Glutamatergic neuron (in vitro differentiated cells): ENCODE measurements around the gene SRRM3. TPM values are rescaled to one million over a fixed set of nuclear protein-coding genes. Genes with fewer than 3 reads are reported as not detected.

Source experiments
- DNase-seq: peaks from one replicate; pipeline ENCODE4 v3.0.0; 2022
- H3K27ac Mint-ChIP-seq: one replicate; pipeline ENCODE4 v1.8.0; 2020; ENCODE audit warnings: mild to moderate bottlenecking, mixed read lengths, inconsistent platforms; ENCODE audit not compliant: unreplicated experiment
- H3K27me3 Mint-ChIP-seq: one replicate; pipeline ENCODE4 v1.8.0; 2020; ENCODE audit warnings: mild to moderate bottlenecking, moderate library complexity, mixed read lengths, inconsistent platforms; ENCODE audit not compliant: unreplicated experiment
- H3K36me3 Mint-ChIP-seq: one replicate; pipeline ENCODE4 v1.8.0; 2020; ENCODE audit warnings: mild to moderate bottlenecking, mixed read lengths, inconsistent platforms; ENCODE audit not compliant: unreplicated experiment
- H3K4me1 Mint-ChIP-seq: one replicate; pipeline ENCODE4 v1.8.0; 2020; ENCODE audit warnings: mild to moderate bottlenecking, low read depth, mixed read lengths, inconsistent platforms; ENCODE audit not compliant: unreplicated experiment
- H3K4me3 Mint-ChIP-seq: one replicate; pipeline ENCODE4 v1.8.0; 2020; ENCODE audit warnings: mild to moderate bottlenecking, mixed read lengths, inconsistent platforms; ENCODE audit not compliant: unreplicated experiment
- H3K9me3 Mint-ChIP-seq: one replicate; pipeline ENCODE4 v1.8.0; 2020; ENCODE audit warnings: mild to moderate bottlenecking, moderate library complexity, mixed read lengths, inconsistent platforms; ENCODE audit not compliant: unreplicated experiment
- total RNA-seq: library from RNA; stranded (reverse); fragmentation: NEBNext Ultra II Directional; extraction: Animal tissue kit (Norgen Biotek cat#: 25700); gene quantifications from one replicate; pipeline ENCODE4 v1.2.1, GENCODE V29; 2021; ENCODE audit not compliant: unreplicated experiment
- TF ChIP-seq, protein P1 (sequence below): fragments of 200-600 bp; sonication (generic); IDR thresholded peaks from one replicate; pipeline ENCODE4 v1.5.0; 2021; ENCODE audit not compliant: partially characterized antibody, unreplicated experiment

The SRRM3 gene
- total RNA-seq, 1 donor from 2014 or later = 154 TPM

DNA sequence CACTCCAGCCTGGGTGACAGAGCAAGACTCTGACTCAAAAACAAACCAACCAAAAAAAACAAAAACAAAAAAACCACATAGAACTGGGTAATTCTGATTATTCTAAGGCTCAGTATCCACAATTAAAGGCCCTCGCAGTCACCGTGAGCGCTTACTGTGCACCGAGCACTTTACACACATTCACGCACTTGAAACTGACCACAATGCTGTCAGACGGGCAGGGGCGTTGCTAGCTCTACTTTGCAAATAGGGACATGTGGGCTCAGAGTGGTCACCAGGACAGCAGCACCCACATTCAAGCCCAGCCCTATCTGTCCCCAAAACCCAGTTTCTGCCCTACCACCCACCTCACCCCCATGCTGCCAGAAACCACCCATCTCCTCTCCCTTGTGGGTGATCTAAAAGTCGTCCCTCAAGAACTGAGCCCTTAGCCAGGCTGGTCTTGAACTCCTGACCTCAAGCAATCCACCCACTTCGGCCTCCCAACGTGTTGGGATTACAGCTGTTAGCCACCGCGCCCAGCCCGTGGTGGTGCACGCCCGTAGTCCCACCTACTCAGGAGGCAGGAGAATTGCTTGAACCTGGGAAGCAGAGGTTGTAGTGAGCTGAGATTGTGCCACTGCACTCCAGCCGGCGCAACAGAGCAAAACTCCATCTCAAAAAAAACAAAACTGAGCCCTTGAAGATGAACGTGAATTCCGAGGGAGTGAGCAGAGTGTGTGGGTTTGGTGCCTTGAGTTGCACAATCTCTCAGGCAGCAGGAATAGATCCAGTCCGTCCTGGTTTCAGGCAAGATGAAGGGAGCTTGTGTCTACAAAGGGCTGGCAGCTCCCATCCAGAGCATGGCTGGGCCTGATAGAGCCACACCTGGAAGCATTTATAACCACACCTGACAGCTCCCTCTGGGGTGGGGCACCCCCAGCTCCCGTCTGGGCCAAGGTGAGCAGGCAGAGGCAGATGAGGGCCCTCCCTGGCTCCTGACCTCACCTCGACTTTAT is 95.3 kb downstream of the SRRM3 start:
- H3K27ac Mint-ChIP-seq = no peak overlapping the region

DNA sequence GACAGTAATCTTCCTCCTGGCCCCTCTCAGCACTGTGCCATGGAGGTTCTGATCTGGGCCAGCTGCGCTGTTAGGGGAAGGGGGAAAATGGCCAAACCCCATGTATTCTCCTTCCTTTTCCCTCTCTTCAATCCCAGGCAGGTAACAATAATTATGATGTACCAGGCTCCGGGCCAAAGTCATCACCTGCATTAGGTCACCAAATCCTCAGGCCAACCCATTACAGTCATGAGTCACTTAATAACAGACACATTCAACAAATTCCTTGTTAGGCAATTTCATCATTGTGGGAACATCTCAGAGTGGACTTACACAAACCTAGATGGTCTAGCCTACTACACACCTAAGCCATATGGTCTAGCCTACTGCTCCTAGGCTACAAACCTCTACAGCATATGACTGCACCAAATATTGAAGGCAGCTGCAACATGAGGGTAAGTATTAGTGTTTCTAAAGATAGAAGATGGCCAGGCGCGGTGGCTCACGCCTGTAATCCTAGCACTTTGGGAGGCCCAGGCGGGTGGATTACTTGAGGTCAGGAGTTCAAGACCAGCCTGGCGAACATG is 98.6 kb downstream of the SRRM3 start:
- Mint-ChIP-seq H3K27me3 (peaks cover 8% of the 10 kb centered on the region), H3K9me3 (peaks cover 6% of the 10 kb centered on the region), H3K36me3 (no peaks in the 10 kb centered on the region), H3K4me1 (no peaks in the 10 kb centered on the region), H3K4me3 (no peak overlapping the region), H3K27ac (no peak overlapping the region)
- no peak for DNase-seq
- TF ChIP-seq, protein P1, sequence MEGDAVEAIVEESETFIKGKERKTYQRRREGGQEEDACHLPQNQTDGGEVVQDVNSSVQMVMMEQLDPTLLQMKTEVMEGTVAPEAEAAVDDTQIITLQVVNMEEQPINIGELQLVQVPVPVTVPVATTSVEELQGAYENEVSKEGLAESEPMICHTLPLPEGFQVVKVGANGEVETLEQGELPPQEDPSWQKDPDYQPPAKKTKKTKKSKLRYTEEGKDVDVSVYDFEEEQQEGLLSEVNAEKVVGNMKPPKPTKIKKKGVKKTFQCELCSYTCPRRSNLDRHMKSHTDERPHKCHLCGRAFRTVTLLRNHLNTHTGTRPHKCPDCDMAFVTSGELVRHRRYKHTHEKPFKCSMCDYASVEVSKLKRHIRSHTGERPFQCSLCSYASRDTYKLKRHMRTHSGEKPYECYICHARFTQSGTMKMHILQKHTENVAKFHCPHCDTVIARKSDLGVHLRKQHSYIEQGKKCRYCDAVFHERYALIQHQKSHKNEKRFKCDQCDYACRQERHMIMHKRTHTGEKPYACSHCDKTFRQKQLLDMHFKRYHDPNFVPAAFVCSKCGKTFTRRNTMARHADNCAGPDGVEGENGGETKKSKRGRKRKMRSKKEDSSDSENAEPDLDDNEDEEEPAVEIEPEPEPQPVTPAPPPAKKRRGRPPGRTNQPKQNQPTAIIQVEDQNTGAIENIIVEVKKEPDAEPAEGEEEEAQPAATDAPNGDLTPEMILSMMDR = no peak

More for the DNA sequence above, 95.3 kb downstream of the SRRM3 start:
- Mint-ChIP-seq H3K4me1 (peaks cover 12% of the 10 kb centered on the region), H3K36me3 (peaks cover 3% of the 10 kb centered on the region), H3K9me3 (peaks cover 13% of the 10 kb centered on the region), H3K4me3 (no peak overlapping the region), H3K27me3 (peaks cover 7% of the 10 kb centered on the region)
- no peak for DNase-seq
- TF ChIP-seq, protein P1 = no peak

DNA sequence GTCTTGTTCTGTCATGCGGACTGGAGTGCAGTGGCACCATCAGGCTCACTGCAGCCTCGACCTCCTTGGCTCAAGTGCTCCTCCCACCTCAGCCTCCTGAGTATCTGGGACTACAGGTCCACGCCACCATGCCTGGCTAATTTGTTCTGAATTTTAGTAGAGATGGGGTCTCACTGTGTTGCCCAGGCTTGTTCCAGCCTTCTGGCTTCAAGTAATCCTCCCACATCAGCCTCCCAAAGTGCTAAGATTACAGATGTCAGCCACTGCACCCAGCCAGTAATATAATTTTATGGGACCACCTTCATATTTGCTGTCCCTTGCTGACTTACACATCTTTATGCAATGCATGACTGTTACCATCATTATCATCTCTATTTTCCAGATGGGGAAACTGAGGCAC is 99.3 kb downstream of the SRRM3 start:
- no peak for DNase-seq
- Mint-ChIP-seq H3K4me1 (no peaks in the 10 kb centered on the region), H3K27ac (no peak overlapping the region), H3K9me3 (peaks cover 6% of the 10 kb centered on the region), H3K27me3 (peaks cover 8% of the 10 kb centered on the region), H3K4me3 (no peak overlapping the region), H3K36me3 (no peaks in the 10 kb centered on the region)
- TF ChIP-seq, protein P1 = no peak

DNA sequence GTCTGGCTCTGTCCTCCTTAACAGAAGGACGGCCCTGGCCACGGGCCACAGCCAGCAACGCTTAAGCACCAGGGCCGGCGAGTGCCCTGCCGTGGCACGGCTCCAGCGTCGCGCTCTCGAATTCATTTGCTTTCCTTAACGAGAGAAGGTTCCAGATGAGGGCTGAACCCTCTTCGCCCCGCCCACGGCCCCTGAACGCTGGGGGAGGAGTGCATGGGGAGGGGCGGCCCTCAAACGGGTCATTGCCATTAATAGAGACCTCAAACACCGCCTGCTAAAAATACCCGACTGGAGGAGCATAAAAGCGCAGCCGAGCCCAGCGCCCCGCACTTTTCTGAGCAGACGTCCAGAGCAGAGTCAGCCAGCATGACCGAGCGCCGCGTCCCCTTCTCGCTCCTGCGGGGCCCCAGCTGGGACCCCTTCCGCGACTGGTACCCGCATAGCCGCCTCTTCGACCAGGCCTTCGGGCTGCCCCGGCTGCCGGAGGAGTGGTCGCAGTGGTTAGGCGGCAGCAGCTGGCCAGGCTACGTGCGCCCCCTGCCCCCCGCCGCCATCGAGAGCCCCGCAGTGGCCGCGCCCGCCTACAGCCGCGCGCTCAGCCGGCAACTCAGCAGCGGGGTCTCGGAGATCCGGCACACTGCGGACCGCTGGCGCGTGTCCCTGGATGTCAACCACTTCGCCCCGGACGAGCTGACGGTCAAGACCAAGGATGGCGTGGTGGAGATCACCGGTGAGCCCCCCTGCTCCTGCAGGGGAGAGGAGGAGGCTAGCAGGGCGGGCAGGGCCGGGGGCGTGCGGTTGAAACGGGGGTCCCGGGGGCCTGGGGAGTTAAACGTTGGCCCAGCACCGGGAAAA is 100.9 kb downstream of the SRRM3 start, which contains the start of gene HSPB1:
TSS of gene HSPB1 (plus strand) at position 327 of the 855 bp plus-strand sequence. CDS start at position 367, 40 bp downstream.
- H3K27me3 Mint-ChIP-seq = peaks cover 6% of the 10 kb centered on the region
- no peaks in the 10 kb centered on the region for H3K36me3 Mint-ChIP-seq
- peak within 1 kb of the TSS; percentile 91 for H3K27ac Mint-ChIP-seq
- no peaks in the 10 kb centered on the region for H3K4me1 Mint-ChIP-seq
- TF ChIP-seq, protein P1 = no peak
- peak within 1 kb of the TSS; percentile 85 for H3K4me3 Mint-ChIP-seq
- peaks cover 2% of the 10 kb centered on the region for H3K9me3 Mint-ChIP-seq
- DNase-seq = peak; percentile 77
